GM18909 (cell line): ENCODE results near the gene PACS2.
A peak's percentile ranks its signal among the peaks of the same experiment; 100 is the strongest.
"Not testable (repeated sequence)": the region's sequence is repeated elsewhere in the genome, so short reads cannot be mapped to it uniquely, and the experiment has no call there.

ENCODE experiments used
- ATAC-seq: cut with Tn5 transposase; IDR thresholded peaks from one replicate; pipeline ENCODE4 v1.9.1; 2021; ENCODE audit warnings: mild to moderate bottlenecking; ENCODE audit not compliant: unreplicated experiment, poor library complexity

PACS2 gene

GRCh38 chr14:105314287-105315200 is at the start of gene PACS2:
PACS2 (plus strand) TSS chr14:105314748; CDS start chr14:105314919, 171 bp downstream.
- ATAC-seq: peak; percentile 68

- ATAC-seq: no peak
Observed at GRCh38 chr14:105267820-105268548, 46.6 kb upstream of the PACS2 start.

GRCh38 chr14:105268736-105269354 is 45.7 kb upstream of the PACS2 start:
- no peak for ATAC-seq

DNA sequence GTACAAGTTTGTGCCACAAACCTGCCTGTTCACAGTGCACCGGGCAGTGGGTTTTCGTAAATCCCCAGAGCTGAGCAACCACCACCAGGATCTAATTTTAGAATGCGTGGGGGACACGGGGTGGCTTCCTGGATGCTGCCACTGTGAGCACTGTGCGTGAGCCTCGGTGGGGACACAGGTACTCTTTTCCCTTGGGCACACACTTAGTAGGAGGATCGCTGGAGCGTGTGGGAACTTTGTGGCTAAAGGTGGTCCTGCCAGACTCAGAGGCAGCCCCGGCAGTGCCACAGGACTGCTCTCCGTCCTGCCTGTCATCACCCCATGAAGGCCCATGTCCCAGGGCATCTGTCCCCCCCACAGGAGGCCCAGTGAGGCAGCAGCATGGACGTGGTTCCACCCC is 45.1 kb upstream of the PACS2 start:
- no peak for ATAC-seq

DNA sequence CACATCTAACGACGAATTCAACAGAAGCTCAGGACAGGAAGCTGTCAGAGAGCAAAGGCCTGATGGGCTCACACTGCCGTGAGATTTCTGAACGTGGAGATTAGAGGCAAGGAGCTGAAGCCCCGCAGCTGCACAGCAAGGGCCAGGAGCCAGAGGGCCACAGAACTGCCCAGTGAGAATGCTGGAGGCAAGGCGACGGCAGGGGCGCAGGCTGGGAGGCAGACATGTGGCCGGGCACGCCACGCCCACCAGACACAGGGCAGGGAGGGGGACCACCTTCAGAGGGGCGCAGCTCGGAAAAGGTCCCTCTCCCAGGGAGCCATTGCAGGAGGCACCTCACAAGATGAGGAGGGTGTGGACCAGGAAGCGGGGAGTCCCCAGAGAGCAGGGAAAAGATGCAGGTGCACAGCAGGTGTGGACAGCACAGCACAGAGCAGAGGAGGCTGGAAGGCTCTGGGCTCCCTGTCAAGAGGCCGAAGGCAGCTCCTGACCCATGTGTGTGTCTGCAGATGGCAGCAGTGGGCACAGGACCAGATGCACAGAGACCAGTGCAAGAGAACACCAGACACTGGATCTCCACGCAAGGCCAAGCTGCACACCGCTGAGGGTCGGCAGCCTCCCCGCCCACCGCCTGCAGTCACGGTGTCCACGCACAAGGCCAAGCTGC is 43.2 kb upstream of the PACS2 start:
- ATAC-seq: no peak

DNA sequence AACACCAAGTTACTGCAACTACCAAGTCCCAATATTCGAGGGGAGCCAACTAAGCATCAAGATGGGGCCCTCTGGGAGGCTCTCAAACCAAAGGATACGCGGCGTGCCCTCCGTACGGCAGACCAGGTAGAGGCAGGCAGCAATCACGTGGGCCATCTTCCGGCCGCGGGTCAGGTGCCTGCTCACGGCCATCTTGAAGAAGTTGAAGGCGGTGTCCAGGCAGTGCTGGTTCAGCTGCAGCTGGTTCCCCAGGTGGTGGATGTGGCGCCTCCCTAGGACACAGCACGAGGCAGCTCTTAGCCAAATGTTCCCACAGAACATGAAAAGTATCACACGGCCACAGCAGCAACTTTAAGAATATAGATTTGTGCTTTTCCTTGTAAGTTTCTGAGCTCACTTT is 41.9 kb upstream of the PACS2 start:
- no peak for ATAC-seq

GRCh38 chr14:105273062-105273461 is 41.5 kb upstream of the PACS2 start:
- ATAC-seq: no peak

GRCh38 chr14:105274637-105275036 is 39.9 kb upstream of the PACS2 start:
- no peak for ATAC-seq

DNA sequence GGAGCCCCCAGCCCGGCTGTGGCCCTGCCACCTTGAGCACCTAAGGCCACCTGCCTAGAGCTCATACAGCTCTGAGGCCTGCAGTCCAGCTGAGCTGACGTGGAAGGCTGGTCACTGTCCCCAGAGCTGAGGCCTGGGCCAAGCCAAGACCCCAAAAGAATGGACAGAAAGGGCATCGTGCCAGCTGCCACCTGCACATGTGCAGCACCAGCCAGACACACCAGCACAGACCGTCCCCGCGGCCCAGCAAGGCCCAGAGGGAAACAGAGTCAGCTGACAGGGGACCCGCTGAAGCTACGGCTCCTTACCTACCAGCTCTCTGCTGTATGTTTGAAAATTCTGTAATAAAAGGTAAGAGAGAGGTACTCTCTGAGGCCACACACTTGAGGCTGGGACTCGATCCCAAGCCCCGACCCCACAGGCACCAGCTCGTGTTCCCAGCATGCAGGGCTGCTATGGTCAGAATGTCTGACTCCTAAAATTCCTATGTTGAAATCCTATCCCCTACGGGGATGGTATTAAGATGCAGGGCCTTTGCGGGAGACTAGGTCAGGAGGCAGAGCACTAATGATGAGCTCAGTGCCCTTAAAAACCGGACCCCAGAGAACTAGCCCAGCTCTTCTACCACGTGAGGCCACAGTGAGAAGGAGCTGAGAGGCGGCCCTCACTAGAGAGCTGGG is 39.1 kb upstream of the PACS2 start:
- ATAC-seq: no peak

DNA sequence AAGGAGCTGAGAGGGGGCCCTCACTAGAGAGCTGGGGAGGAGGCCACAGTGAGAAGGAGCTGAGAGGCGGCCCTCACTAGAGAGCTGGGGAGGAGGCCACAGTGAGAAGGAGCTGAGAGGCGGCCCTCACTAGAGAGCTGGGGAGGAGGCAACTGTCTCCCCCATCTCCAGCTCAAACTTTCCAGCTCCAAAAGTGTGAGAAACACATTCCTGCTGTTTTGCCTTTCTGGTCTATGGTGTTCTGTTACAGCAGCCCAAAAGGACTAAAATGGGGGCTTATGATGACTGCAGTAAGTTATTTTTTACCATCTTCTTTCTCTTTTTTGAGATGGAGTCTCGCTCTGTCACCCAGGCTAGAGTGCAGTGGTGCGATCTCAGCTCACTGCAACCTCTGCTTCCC is 37.1 kb upstream of the PACS2 start:
- ATAC-seq: not testable (repeated sequence)

DNA sequence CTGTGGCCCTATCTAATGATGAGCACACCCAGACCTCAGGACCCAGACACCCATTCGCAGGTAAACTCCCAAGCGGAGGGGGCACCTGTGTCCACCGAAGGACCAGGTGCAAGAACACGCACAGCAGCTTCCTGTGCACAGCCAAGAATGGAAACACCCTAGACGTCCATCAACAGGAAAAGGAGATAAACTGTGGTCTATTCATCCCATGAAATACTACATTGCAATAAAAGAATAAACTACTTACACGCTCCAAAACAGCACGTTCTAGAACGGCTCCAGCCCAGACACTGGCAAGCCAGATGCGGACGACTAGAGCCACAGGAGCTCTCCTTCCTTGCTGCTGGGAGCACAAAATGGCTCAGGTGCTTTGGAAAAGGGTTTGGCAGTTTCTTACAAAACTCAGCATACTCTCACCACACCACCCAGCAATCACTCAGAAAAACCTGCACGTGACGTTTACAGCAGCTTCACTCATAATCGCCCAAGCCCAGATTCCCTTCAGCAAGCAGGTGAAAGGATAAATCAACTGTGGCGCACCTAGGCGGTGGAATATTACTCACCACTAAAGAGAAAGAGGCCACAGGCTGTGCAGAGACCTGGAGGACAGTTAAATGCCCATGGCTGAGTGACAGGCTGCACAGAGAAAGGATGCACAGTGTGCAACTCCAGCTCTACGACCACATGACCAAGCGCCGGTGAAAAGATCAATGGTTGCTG is 34.7 kb upstream of the PACS2 start:
- ATAC-seq: no peak

GRCh38 chr14:105280525-105280924 is 34.0 kb upstream of the PACS2 start:
- no peak for ATAC-seq

GRCh38 chr14:105281371-105282097 is 33.0 kb upstream of the PACS2 start:
- ATAC-seq: no peak

DNA sequence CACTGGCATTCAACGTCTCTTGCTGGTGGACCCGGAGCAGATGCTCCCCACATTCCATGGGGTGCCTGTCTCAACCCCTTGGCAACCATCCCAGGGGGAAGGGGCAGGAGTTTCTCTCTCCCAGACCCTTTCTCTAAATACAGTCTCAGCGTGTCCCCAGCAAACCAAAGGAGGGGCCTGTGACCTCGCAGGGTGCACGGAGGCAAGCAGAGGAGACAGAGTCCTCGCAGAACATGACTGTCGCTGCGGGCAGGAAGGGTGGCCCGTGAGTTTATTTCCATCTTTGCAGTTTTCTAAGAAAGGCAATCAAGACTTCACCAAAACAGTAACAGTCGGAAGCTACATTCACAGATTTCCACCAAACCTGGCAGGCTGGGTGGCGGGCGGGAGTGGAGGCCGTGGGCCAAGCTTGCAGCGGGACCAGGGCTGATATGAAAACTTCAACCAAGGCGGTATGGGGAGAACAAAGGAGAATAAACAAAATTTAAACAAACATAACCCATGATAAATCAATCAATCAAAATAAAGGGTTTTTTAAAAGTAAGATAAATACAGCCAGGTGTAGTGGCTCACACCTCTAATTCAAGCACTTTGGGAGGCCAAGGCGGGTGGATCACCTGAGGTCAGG is 32.3 kb upstream of the PACS2 start:
- no peak for ATAC-seq

DNA sequence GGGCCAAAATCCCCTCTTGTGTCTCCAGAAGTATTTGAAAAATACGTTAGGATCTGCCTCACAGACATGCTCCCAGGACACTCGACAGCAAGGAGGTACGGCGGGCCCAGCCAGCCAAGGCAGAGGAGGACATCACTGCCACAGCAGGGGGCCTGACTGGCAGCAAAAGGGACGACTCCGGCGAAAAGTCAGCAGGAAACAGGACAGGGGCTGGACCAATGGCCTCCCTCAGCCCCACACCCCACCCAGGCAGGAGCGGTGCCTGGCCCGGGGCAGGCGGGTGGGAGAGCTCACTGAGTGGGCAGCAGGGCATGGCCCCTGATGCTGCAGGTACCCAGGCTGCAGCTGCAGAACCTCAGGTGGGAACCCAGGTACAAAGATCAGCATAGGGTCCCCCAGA is 31.5 kb upstream of the PACS2 start:
- no peak for ATAC-seq

GRCh38 chr14:105283899-105284298 is 30.6 kb upstream of the PACS2 start:
- ATAC-seq: no peak

DNA sequence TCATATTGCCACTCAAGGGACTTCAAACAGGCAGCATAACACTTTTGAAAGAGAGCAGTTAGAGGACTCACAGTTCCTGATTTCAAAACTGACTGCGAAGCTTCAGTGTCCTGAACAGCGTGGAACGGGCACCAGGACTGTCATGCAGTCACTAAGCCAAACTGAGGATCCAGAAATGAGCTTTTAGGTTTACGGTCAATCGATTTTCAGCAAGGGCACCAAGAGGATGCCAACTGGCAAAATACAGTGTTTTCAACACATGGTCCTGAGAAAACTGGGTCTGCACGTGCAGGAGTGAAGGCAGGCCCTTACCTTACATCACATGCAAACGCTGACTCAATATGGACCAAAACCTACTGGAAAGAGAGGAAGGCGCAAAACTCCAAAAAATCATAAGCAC is 29.4 kb upstream of the PACS2 start:
- no peak for ATAC-seq

- ATAC-seq: no peak
Observed at GRCh38 chr14:105286759-105287144, 27.8 kb upstream of the PACS2 start.
